ENCODE measurements around the gene BAHCC1.

DNA sequence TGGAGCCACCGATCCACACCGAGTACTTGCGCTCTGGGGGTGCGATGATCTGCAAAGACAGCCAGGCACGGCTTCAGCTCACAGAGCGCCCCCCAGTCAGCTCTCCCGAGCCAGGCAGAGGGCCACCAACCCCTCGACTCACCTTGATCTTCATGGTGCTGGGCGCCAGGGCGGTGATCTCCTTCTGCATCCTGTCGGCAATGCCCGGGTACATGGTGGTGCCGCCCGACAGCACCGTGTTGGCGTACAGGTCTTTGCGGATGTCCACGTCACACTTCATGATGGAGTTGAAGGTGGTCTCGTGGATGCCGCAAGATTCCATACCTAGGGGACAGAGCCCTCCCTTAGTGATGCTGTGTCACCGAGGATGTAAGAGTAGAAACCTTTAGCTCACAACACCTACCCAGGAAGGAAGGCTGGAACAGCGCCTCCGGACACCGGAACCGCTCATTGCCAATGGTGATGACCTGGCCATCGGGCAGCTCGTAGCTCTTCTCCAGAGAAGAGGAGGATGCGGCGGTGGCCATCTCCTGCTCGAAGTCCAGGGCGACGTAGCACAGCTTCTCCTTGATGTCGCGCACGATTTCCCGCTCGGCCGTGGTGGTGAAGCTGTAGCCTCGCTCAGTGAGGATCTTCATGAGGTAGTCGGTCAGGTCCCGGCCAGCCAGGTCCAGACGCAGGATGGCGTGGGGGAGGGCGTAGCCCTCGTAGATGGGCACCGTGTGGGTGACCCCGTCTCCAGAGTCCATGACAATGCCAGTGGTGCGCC, 115.7 kb downstream of the BAHCC1 start:
- TF ChIP-seq, protein P1, sequence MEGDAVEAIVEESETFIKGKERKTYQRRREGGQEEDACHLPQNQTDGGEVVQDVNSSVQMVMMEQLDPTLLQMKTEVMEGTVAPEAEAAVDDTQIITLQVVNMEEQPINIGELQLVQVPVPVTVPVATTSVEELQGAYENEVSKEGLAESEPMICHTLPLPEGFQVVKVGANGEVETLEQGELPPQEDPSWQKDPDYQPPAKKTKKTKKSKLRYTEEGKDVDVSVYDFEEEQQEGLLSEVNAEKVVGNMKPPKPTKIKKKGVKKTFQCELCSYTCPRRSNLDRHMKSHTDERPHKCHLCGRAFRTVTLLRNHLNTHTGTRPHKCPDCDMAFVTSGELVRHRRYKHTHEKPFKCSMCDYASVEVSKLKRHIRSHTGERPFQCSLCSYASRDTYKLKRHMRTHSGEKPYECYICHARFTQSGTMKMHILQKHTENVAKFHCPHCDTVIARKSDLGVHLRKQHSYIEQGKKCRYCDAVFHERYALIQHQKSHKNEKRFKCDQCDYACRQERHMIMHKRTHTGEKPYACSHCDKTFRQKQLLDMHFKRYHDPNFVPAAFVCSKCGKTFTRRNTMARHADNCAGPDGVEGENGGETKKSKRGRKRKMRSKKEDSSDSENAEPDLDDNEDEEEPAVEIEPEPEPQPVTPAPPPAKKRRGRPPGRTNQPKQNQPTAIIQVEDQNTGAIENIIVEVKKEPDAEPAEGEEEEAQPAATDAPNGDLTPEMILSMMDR (IDR thresholded peaks at IDR 0.05): no peak
- TF ChIP-seq POLR2A (IDR thresholded peaks at IDR 0.05): no peak
